ENCODE results near the gene IAPP. TPM values are rescaled to one million over a fixed set of nuclear protein-coding genes. Genes with fewer than 3 reads are reported as not detected.

The IAPP gene
- total and polyA plus RNA-seq, 9 of the 15 experiments (the other 6 are each of a cell fraction or from before 2014, with no cell fraction given): not detected

DNA sequence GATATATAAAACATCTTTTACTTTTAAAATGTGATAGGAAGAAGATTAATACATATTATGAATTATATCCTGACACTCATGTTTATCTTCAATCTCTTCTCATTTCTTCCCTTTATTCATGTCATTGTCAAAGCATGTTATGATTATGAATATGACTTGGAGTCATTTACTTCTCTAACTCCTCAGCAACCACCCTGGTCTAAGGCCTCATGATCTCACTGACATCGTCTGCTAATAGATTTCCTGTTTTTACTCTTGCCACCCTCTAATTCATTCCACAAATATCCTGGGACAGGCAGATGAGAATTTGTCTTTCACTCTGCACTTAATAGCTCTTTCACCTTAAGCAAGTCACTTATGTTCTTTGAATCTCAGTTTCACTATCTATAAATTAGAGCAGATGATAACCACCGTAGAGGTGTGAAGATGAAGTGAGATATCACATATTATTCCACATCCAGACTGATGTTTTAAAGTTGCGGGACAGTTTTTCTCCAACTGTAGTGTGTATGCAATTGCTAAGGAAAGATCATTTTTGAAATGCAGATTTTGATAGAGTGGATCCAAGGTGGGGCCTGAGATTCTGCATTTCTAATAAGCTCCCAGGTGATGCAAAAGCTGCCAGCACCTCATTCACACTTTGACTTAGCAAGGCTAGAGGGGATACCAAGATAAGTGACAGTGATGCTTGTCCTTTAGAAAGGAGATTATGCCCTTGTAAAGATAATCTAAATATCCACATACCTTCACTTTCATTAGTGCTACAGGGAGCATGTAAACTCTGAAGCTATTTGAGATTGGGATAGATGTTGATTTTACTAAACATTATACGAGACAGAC, 3.3 kb upstream of the IAPP start (continued):
- TF ChIP-seq, protein P1, sequence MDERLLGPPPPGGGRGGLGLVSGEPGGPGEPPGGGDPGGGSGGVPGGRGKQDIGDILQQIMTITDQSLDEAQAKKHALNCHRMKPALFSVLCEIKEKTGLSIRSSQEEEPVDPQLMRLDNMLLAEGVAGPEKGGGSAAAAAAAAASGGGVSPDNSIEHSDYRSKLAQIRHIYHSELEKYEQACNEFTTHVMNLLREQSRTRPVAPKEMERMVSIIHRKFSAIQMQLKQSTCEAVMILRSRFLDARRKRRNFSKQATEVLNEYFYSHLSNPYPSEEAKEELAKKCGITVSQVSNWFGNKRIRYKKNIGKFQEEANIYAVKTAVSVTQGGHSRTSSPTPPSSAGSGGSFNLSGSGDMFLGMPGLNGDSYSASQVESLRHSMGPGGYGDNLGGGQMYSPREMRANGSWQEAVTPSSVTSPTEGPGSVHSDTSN (CRISPR knock-in tag; IDR thresholded peaks at IDR 0.05; ENCODE audit: low read depth): no peak
- TF ChIP-seq, protein P1 (tag; conservative IDR thresholded peaks at IDR 0.05; ENCODE audit: low read depth): no peak
- TF ChIP-seq SPI1 (IDR thresholded peaks at IDR 0.05; ENCODE audit: borderline replicate concordance, low read depth, low read length): no peak
- TF ChIP-seq, protein P2, sequence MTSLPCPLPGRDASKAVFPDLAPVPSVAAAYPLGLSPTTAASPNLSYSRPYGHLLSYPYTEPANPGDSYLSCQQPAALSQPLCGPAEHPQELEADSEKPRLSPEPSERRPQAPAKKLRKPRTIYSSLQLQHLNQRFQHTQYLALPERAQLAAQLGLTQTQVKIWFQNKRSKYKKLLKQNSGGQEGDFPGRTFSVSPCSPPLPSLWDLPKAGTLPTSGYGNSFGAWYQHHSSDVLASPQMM (CRISPR knock-in tag; IDR thresholded peaks at IDR 0.05): no peak
- no peak for TF ChIP-seq RBM34 (IDR thresholded peaks at IDR 0.05; ENCODE audit: borderline replicate concordance, insufficient read depth, low read length)
- TF ChIP-seq, protein P3, sequence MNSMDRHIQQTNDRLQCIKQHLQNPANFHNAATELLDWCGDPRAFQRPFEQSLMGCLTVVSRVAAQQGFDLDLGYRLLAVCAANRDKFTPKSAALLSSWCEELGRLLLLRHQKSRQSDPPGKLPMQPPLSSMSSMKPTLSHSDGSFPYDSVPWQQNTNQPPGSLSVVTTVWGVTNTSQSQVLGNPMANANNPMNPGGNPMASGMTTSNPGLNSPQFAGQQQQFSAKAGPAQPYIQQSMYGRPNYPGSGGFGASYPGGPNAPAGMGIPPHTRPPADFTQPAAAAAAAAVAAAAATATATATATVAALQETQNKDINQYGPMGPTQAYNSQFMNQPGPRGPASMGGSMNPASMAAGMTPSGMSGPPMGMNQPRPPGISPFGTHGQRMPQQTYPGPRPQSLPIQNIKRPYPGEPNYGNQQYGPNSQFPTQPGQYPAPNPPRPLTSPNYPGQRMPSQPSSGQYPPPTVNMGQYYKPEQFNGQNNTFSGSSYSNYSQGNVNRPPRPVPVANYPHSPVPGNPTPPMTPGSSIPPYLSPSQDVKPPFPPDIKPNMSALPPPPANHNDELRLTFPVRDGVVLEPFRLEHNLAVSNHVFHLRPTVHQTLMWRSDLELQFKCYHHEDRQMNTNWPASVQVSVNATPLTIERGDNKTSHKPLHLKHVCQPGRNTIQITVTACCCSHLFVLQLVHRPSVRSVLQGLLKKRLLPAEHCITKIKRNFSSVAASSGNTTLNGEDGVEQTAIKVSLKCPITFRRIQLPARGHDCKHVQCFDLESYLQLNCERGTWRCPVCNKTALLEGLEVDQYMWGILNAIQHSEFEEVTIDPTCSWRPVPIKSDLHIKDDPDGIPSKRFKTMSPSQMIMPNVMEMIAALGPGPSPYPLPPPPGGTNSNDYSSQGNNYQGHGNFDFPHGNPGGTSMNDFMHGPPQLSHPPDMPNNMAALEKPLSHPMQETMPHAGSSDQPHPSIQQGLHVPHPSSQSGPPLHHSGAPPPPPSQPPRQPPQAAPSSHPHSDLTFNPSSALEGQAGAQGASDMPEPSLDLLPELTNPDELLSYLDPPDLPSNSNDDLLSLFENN (IDR thresholded peaks at IDR 0.05; ENCODE audit: low read depth in 2 of 2, low read length in 2 of 2): no peak
- no peak for TF ChIP-seq CC2D1A (IDR thresholded peaks at IDR 0.05)
- TF ChIP-seq KDM2B (CRISPR knock-in tag; IDR thresholded peaks at IDR 0.05): no peak
